Measurements from ENCODE around the gene SNRPB. TPM values are rescaled to one million over a fixed set of nuclear protein-coding genes. Genes with fewer than 3 reads are reported as not detected.
A peak's percentile ranks its signal among the peaks of the same experiment; 100 is the strongest.

SNRPB gene
- total RNA-seq, 1 experiment from 2014 or later = 393 TPM

DNA sequence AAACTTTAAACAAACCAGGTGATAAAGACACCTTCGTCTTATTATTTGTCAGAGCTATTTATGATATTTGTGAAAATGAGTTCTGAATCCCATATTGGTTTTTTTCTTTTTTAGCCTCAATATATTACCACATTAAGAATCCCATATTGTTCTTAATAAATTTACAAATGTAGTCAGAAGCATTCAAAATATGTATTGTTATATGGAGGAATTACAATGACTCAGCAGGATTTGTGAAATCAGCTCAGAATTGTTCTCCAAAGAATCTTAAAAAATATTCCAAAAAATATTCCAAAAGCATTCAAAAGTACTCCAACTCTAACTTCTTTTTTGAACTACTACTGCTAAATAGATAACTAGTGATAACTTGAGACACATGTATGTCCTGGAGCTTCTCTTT is 44.6 kb upstream of the SNRPB start:
- H3K4me1 ChIP-seq (ENCODE audit: control insufficient read depth, insufficient read depth, low read length) = no peaks in the 10 kb centered on the region
- ATAC-seq (no peak), DNase-seq (ENCODE audit: low read depth, low spot score) (no peak)
- in situ Hi-C loops (cut with HindIII; ENCODE audit: low pct_unique_long_range_greater_than_20kb, low sequenced_read_pairs) = no loop called here
- no peak overlapping the region for H3K27ac ChIP-seq (ENCODE audit: low read length)
- no peak overlapping the region for H3K4me3 ChIP-seq (ENCODE audit: low read depth in 2 of 2, low read length in 2 of 2)
- ChIA-PET POLR2A (no interaction called here), CTCF (interaction anchor here (0.5 to 1.6 kb wide), 2 partner anchors 8 to 9 kb away, joined by 4 read pairs; no protein-coding TSS in a partner anchor)
- BruUV-seq (replicated peaks) = no TSS peak
- H3K36me3 ChIP-seq (ENCODE audit: control insufficient read depth, insufficient read depth, low read length) = no peaks in the 10 kb centered on the region
- no peaks in the 10 kb centered on the region for H3K9me3 ChIP-seq (ENCODE audit: control insufficient read depth, insufficient read depth, low read depth, low read length)
- TF ChIP-seq POLR2AphosphoS5 (IDR thresholded peaks at IDR 0.05; ENCODE audit: low read depth, low read length) (no peak), SIN3A (IDR thresholded peaks at IDR 0.05; ENCODE audit: borderline replicate concordance, insufficient read depth, low read depth, low read length) (no peak), TCF7L2 (IDR thresholded peaks at IDR 0.05; ENCODE audit: low read depth, low read length) (no peak)
- TF ChIP-seq, protein P1, sequence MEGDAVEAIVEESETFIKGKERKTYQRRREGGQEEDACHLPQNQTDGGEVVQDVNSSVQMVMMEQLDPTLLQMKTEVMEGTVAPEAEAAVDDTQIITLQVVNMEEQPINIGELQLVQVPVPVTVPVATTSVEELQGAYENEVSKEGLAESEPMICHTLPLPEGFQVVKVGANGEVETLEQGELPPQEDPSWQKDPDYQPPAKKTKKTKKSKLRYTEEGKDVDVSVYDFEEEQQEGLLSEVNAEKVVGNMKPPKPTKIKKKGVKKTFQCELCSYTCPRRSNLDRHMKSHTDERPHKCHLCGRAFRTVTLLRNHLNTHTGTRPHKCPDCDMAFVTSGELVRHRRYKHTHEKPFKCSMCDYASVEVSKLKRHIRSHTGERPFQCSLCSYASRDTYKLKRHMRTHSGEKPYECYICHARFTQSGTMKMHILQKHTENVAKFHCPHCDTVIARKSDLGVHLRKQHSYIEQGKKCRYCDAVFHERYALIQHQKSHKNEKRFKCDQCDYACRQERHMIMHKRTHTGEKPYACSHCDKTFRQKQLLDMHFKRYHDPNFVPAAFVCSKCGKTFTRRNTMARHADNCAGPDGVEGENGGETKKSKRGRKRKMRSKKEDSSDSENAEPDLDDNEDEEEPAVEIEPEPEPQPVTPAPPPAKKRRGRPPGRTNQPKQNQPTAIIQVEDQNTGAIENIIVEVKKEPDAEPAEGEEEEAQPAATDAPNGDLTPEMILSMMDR (IDR thresholded peaks at IDR 0.05) = no peak
- TF ChIP-seq, protein P2, sequence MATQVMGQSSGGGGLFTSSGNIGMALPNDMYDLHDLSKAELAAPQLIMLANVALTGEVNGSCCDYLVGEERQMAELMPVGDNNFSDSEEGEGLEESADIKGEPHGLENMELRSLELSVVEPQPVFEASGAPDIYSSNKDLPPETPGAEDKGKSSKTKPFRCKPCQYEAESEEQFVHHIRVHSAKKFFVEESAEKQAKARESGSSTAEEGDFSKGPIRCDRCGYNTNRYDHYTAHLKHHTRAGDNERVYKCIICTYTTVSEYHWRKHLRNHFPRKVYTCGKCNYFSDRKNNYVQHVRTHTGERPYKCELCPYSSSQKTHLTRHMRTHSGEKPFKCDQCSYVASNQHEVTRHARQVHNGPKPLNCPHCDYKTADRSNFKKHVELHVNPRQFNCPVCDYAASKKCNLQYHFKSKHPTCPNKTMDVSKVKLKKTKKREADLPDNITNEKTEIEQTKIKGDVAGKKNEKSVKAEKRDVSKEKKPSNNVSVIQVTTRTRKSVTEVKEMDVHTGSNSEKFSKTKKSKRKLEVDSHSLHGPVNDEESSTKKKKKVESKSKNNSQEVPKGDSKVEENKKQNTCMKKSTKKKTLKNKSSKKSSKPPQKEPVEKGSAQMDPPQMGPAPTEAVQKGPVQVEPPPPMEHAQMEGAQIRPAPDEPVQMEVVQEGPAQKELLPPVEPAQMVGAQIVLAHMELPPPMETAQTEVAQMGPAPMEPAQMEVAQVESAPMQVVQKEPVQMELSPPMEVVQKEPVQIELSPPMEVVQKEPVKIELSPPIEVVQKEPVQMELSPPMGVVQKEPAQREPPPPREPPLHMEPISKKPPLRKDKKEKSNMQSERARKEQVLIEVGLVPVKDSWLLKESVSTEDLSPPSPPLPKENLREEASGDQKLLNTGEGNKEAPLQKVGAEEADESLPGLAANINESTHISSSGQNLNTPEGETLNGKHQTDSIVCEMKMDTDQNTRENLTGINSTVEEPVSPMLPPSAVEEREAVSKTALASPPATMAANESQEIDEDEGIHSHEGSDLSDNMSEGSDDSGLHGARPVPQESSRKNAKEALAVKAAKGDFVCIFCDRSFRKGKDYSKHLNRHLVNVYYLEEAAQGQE (IDR thresholded peaks at IDR 0.05; ENCODE audit: insufficient read depth in 1 of 2, low read depth in 2 of 2, low read length in 1 of 2) = no peak
- intact Hi-C loops (cut with micrococcal nuclease; ENCODE audit: unreplicated experiment) = no loop called here
- H3K27me3 ChIP-seq (ENCODE audit: control insufficient read depth, insufficient read depth, low read length) = no peaks in the 10 kb centered on the region; the same call in 1 of the 2 replicates

- DNase-seq (ENCODE audit: low read depth, low spot score) = no peak
- in situ Hi-C loops (cut with HindIII; ENCODE audit: low pct_unique_long_range_greater_than_20kb, low sequenced_read_pairs) = no loop called here
- H3K9me3 ChIP-seq (ENCODE audit: control insufficient read depth, insufficient read depth, low read depth, low read length) = no peaks in the 10 kb centered on the region
- H3K27me3 ChIP-seq (ENCODE audit: control insufficient read depth, insufficient read depth, low read length) = no peaks in the 10 kb centered on the region; the same call in 1 of the 2 replicates
- ChIA-PET CTCF (interaction anchor here (1.5 kb wide), 1 partner anchor 12 kb away, joined by 4 read pairs; no protein-coding TSS in a partner anchor), POLR2A (no interaction called here)
- no peak for ATAC-seq
- H3K36me3 ChIP-seq (ENCODE audit: control insufficient read depth, insufficient read depth, low read length) = peaks cover 4% of the 10 kb centered on the region; the same call in 1 of the 2 replicates
- no TSS peak for BruUV-seq (replicated peaks)
- TF ChIP-seq SIN3A (IDR thresholded peaks at IDR 0.05; ENCODE audit: borderline replicate concordance, insufficient read depth, low read depth, low read length) = no peak
- TF ChIP-seq POLR2AphosphoS5 (IDR thresholded peaks at IDR 0.05; ENCODE audit: low read depth, low read length) = no peak
- TF ChIP-seq TCF7L2 (IDR thresholded peaks at IDR 0.05; ENCODE audit: low read depth, low read length) = no peak
- TF ChIP-seq, protein P1 (IDR thresholded peaks at IDR 0.05) = no peak
- intact Hi-C loops (cut with micrococcal nuclease; ENCODE audit: unreplicated experiment) = no loop called here
- H3K27ac ChIP-seq (ENCODE audit: low read length) = no peak overlapping the region
- H3K4me1 ChIP-seq (ENCODE audit: control insufficient read depth, insufficient read depth, low read length) = peaks cover 7% of the 10 kb centered on the region
- peak overlapping the region in 1 of 2 experiments; percentile 73; a peak in 2 of 4 replicates for H3K4me3 ChIP-seq (ENCODE audit: low read depth in 2 of 2, low read length in 2 of 2)
Measured at GRCh38 chr20:2509794-2510193, 39.2 kb upstream of the SNRPB start.
